Measurements from ENCODE around the gene HCN1. TPM values are rescaled to one million over a fixed set of nuclear protein-coding genes. Genes with fewer than 3 reads are reported as not detected.

HCN1 gene
- total and polyA plus RNA-seq, 2 of the 8 experiments (the other 6 are each of a cell fraction or from before 2014, with no cell fraction given), result 1.1 to 6.7 TPM

DNA sequence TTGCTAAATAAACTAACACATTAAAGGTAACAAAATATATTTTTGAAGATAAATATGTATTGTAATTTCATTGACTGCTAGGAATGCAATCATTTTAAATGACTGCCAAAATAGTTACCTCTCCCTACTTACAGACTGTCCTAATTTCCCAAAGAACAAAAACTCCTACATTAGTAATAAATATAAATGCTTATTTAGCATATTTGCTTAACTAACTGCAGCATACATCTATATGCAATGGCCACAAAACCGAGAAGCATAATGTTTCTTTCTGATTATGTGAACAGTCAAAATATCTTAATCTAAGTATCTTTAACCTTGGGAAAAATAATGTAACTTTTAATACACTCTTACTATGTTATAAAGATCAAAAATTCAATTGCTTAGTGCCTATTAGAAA, 431.7 kb downstream of the HCN1 start:
- Histone ChIP-seq H3K9me3 (ENCODE audit: insufficient read depth in 2 of 2, low read depth in 1 of 2, low read length in 1 of 2) (no peaks in the 10 kb centered on the region; a peak in 1 of 4 replicates), H2AFZ (ENCODE audit: low read length) (no peak overlapping the region), H3K79me2 (ENCODE audit: control insufficient read depth in 1 of 2, insufficient read depth in 2 of 2, low read length in 2 of 2) (no peaks in the 10 kb centered on the region), H2BK15ac (ENCODE audit: low read length) (no peak overlapping the region), H3K18ac (ENCODE audit: extremely low read depth, low read length) (no peak overlapping the region), H4K91ac (replicated peaks; ENCODE audit: insufficient read length, low read length) (no peak overlapping the region), H2BK20ac (ENCODE audit: low read length) (no peak overlapping the region), H2BK12ac (ENCODE audit: low read depth, low read length) (no peak overlapping the region), H3K14ac (ENCODE audit: insufficient read length) (no peak overlapping the region), H3K4me1 (replicated peaks in 1 of 4; ENCODE audit: control insufficient read depth in 3 of 4, insufficient read depth in 4 of 4, low read length in 3 of 4) (peaks cover 0 to 2% (median 0%) of the 10 kb centered on the region in 4 experiments; a peak in 1 of 7 replicates), H4K8ac (ENCODE audit: extremely low read depth, insufficient read depth, low read length) (no peak overlapping the region), H3K4me2 (ENCODE audit: insufficient read depth in 1 of 2, low read depth in 2 of 2, low read length in 2 of 2) (no peak overlapping the region), H3K9ac (replicated peaks in 1 of 4; ENCODE audit: extremely low read depth in 1 of 4, low read depth in 3 of 4, low read length in 3 of 4) (no peak overlapping the region), H3K56ac (replicated peaks; ENCODE audit: insufficient read length, low read depth, low read length) (no peak overlapping the region), H2BK120ac (replicated peaks; ENCODE audit: low read depth, low read length) (no peak overlapping the region), H3K79me1 (ENCODE audit: low read depth, low read length) (no peaks in the 10 kb centered on the region), H3K27ac (ENCODE audit: low read depth, low read length) (no peak overlapping the region), H3K36me3 (ENCODE audit: control insufficient read depth in 2 of 4, insufficient read depth in 4 of 4, low read length in 3 of 4) (peaks cover 0 to 4% (median 0%) of the 10 kb centered on the region in 4 experiments; a peak in 3 of 8 replicates), H3K4ac (replicated peaks; ENCODE audit: insufficient read length, low read depth, low read length) (no peak overlapping the region), H3K4me3 (ENCODE audit: extremely low read depth in 1 of 4, insufficient read depth in 2 of 4, low read depth in 3 of 4, low read length in 4 of 4) (no peak overlapping the region), H4K20me1 (replicated peaks in 1 of 2; ENCODE audit: control insufficient read depth in 1 of 2, insufficient read depth in 2 of 2, low read length in 2 of 2) (no peaks in the 10 kb centered on the region), H4K5ac (ENCODE audit: insufficient read length, low read depth, low read length) (no peak overlapping the region), H3K23me2 (ENCODE audit: low read depth, low read length) (no peaks in the 10 kb centered on the region), H2BK5ac (ENCODE audit: low read depth, low read length) (no peak overlapping the region), H3K27me3 (replicated peaks in 1 of 4; ENCODE audit: control insufficient read depth in 3 of 4, extremely low read depth in 1 of 4, insufficient read depth in 3 of 4, low read length in 3 of 4) (no peaks in the 10 kb centered on the region), H3K23ac (ENCODE audit: insufficient read length) (no peak overlapping the region), H2AK5ac (ENCODE audit: low read depth, low read length) (no peak overlapping the region)
- POLR2A ChIA-PET (ENCODE audit: partially characterized antibody), result no interaction called here
- DNase-seq (ENCODE audit: low read depth in 1 of 2, low spot score in 2 of 2) (no peak), FAIRE-seq (no peak)
- CTCF ChIA-PET (ENCODE audit: partially characterized antibody), result no interaction called here
- WGBS, 2 experiments (ENCODE audit: extremely low coverage in 1 of 2, insufficient coverage in 1 of 2, insufficient read length in 1 of 2, insufficient replicate concordance in 2 of 2, low coverage in 1 of 2, low lambda C conversion rate in 2 of 2, missing lambda C conversion rate in 1 of 2), result 88% methylated on average over 1 of the region's 1 CpG; no CpG with 5 or more reads in 1 of the 2 experiments
- TF ChIP-seq SIX5 (IDR thresholded peaks at IDR 0.05; ENCODE audit: low read depth, low read length) (no peak), TCF12 (IDR thresholded peaks at IDR 0.05; ENCODE audit: low read depth, low read length) (no peak), SIN3A (conservative IDR thresholded peaks at IDR 0.05 in 1 of 2, IDR thresholded peaks at IDR 0.05 in 1 of 2; ENCODE audit: low read depth in 1 of 2, low read length in 2 of 2) (no peak), CHD1 (IDR thresholded peaks at IDR 0.05; ENCODE audit: low read depth, low read length) (no peak)
- TF ChIP-seq, protein P1, sequence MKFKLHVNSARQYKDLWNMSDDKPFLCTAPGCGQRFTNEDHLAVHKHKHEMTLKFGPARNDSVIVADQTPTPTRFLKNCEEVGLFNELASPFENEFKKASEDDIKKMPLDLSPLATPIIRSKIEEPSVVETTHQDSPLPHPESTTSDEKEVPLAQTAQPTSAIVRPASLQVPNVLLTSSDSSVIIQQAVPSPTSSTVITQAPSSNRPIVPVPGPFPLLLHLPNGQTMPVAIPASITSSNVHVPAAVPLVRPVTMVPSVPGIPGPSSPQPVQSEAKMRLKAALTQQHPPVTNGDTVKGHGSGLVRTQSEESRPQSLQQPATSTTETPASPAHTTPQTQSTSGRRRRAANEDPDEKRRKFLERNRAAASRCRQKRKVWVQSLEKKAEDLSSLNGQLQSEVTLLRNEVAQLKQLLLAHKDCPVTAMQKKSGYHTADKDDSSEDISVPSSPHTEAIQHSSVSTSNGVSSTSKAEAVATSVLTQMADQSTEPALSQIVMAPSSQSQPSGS (IDR thresholded peaks at IDR 0.05; ENCODE audit: low read length), result no peak

Data from H1 (cell line).